Measurements from ENCODE around the gene CDH23. TPM values are rescaled to one million over a fixed set of nuclear protein-coding genes. Genes with fewer than 3 reads are reported as not detected.

The CDH23 gene
- total RNA-seq, 1 experiment from 2014 or later = not detected

- no TSS peak for BruUV-seq (replicated peaks)
Measured at GRCh38 chr10:71614946-71615345, 218.2 kb downstream of the CDH23 start.

GRCh38 chr10:71615538-71616329 is 219.0 kb downstream of the CDH23 start:
- H3K4me2 ChIP-seq (ENCODE audit: low read length) = no peak overlapping the region
- H4K20me1 ChIP-seq (ENCODE audit: low read length) = no peaks in the 10 kb centered on the region
- no peaks in the 10 kb centered on the region for H3K9me2 ChIP-seq (replicated peaks; ENCODE audit: low read length)
- no TSS peak for BruUV-seq (replicated peaks)
- CTCF ChIA-PET = no interaction called here
- H3F3A ChIP-seq (ENCODE audit: low read length, unreplicated experiment) = no peaks in the 10 kb centered on the region
- H2AFZ ChIP-seq (ENCODE audit: low read length) = no peak overlapping the region
- H3K27ac ChIP-seq (ENCODE audit: low read length) = no peak overlapping the region
- H3K9me3 ChIP-seq (ENCODE audit: low read length) = no peaks in the 10 kb centered on the region
- H3K4me1 ChIP-seq (ENCODE audit: insufficient read depth, low read length) = peaks cover 17% of the 10 kb centered on the region
- ATAC-seq (no peak), DNase-seq (no peak)
- H3K4me3 ChIP-seq (ENCODE audit: low read length) = no peak overlapping the region
- TF ChIP-seq CTCF (conservative IDR thresholded peaks at IDR 0.05; ENCODE audit: low read depth, low read length) (no peak), EZH2phosphoT487 (IDR thresholded peaks at IDR 0.05; ENCODE audit: borderline replicate concordance, low read length) (no peak), EZH2 (IDR thresholded peaks at IDR 0.05; ENCODE audit: low read length, unreplicated experiment) (no peak)
- H3K79me2 ChIP-seq (ENCODE audit: low read length) = no peaks in the 10 kb centered on the region
- intact Hi-C loops (cut with micrococcal nuclease) = no loop called here
- no peaks in the 10 kb centered on the region for H3K36me3 ChIP-seq (ENCODE audit: low read depth, low read length)
- POLR2A ChIA-PET (ENCODE audit: unreplicated experiment) = no interaction called here
- no peaks in the 10 kb centered on the region for H3K27me3 ChIP-seq (ENCODE audit: low read length)
- H3K9ac ChIP-seq (ENCODE audit: low read length) = no peak overlapping the region

More at GRCh38 chr10:71614946-71615345, 218.2 kb downstream of the CDH23 start:
- no peak overlapping the region for H3K9ac ChIP-seq (ENCODE audit: low read length)
- no peak overlapping the region for H3K4me3 ChIP-seq (ENCODE audit: low read length)
- no peak overlapping the region for H3K4me2 ChIP-seq (ENCODE audit: low read length)
- no peaks in the 10 kb centered on the region for H3K36me3 ChIP-seq (ENCODE audit: low read depth, low read length)
- H3K27ac ChIP-seq (ENCODE audit: low read length) = no peak overlapping the region
- ChIA-PET CTCF (no interaction called here), POLR2A (ENCODE audit: unreplicated experiment) (no interaction called here)
- H2AFZ ChIP-seq (ENCODE audit: low read length) = no peak overlapping the region
- no peaks in the 10 kb centered on the region for H4K20me1 ChIP-seq (ENCODE audit: low read length)
- H3K27me3 ChIP-seq (ENCODE audit: low read length) = no peaks in the 10 kb centered on the region
- no peaks in the 10 kb centered on the region for H3K9me3 ChIP-seq (ENCODE audit: low read length)
- intact Hi-C loops (cut with micrococcal nuclease) = no loop called here
- TF ChIP-seq CTCF (conservative IDR thresholded peaks at IDR 0.05; ENCODE audit: low read depth, low read length) (no peak), EZH2 (IDR thresholded peaks at IDR 0.05; ENCODE audit: low read length, unreplicated experiment) (no peak), EZH2phosphoT487 (IDR thresholded peaks at IDR 0.05; ENCODE audit: borderline replicate concordance, low read length) (no peak)
- ATAC-seq (no peak), DNase-seq (no peak)
- H3F3A ChIP-seq (ENCODE audit: low read length, unreplicated experiment) = no peaks in the 10 kb centered on the region
- H3K9me2 ChIP-seq (replicated peaks; ENCODE audit: low read length) = no peaks in the 10 kb centered on the region
- H3K4me1 ChIP-seq (ENCODE audit: insufficient read depth, low read length) = peaks cover 17% of the 10 kb centered on the region
- no peaks in the 10 kb centered on the region for H3K79me2 ChIP-seq (ENCODE audit: low read length)
